HEK293 (cell line): Measurements from ENCODE around the gene NUDCD3.

Experiments used
- ZNF121 ChIP-seq: fragments of 450-650 bp; formaldehyde crosslinking; IDR thresholded peaks from 2 replicates; pipeline ENCODE4 v1.5.1; 2016; ENCODE audit warnings: missing biosample characterization, missing genetic modification characterization
- TF ChIP-seq, protein P1 (sequence below): fragments of 450-650 bp; formaldehyde crosslinking; IDR thresholded peaks from 2 replicates; pipeline ENCODE4 v1.5.1; 2016; ENCODE audit warnings: missing biosample characterization, missing genetic modification characterization

DNA sequence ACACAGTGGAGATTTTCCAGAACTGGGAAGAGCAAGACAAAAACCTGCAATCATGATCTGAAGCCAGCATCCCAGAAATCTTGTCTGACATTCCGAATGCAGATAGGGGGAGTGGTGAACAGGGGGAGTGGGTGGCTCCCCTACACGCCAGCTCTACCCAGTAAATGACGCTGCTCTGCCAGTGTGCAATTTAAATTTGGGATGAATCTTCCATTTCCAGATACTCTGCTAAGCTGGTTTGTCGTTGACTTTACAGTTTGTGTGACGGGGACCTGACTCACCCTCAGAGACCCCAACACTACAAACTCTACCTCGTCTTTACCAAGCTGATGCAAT is 96.4 kb downstream of the NUDCD3 start:
- TF ChIP-seq, protein P1, sequence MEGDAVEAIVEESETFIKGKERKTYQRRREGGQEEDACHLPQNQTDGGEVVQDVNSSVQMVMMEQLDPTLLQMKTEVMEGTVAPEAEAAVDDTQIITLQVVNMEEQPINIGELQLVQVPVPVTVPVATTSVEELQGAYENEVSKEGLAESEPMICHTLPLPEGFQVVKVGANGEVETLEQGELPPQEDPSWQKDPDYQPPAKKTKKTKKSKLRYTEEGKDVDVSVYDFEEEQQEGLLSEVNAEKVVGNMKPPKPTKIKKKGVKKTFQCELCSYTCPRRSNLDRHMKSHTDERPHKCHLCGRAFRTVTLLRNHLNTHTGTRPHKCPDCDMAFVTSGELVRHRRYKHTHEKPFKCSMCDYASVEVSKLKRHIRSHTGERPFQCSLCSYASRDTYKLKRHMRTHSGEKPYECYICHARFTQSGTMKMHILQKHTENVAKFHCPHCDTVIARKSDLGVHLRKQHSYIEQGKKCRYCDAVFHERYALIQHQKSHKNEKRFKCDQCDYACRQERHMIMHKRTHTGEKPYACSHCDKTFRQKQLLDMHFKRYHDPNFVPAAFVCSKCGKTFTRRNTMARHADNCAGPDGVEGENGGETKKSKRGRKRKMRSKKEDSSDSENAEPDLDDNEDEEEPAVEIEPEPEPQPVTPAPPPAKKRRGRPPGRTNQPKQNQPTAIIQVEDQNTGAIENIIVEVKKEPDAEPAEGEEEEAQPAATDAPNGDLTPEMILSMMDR (tag by site-specific recombination): no peak
- no peak for TF ChIP-seq ZNF121 (tag by site-specific recombination)
